ENCODE results near the gene NOTCH3.

The NOTCH3 gene

DNA sequence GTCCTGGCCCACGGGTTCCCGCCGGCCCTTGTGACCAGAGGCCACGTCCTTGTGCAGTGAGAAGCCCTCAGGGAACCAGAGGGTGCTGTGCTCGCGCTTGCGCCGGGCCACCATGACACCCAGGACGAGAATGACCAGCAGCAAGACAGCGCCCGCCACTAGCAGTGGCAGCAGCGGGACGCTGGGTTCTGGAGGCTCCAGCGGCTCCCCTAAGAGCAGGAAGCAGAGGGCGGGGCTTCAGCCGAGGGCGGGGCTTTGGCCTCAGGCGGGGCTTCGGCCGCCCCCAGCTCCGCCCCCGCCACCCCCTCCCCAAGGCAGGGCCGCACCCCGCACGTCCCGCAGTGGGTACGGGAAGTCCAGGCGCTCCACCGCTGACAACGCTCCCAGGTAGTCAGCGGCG lies 30.4 kb downstream of the NOTCH3 start:
- DNase-seq (ENCODE audit: low spot score): no peak
- TF ChIP-seq, protein P1, sequence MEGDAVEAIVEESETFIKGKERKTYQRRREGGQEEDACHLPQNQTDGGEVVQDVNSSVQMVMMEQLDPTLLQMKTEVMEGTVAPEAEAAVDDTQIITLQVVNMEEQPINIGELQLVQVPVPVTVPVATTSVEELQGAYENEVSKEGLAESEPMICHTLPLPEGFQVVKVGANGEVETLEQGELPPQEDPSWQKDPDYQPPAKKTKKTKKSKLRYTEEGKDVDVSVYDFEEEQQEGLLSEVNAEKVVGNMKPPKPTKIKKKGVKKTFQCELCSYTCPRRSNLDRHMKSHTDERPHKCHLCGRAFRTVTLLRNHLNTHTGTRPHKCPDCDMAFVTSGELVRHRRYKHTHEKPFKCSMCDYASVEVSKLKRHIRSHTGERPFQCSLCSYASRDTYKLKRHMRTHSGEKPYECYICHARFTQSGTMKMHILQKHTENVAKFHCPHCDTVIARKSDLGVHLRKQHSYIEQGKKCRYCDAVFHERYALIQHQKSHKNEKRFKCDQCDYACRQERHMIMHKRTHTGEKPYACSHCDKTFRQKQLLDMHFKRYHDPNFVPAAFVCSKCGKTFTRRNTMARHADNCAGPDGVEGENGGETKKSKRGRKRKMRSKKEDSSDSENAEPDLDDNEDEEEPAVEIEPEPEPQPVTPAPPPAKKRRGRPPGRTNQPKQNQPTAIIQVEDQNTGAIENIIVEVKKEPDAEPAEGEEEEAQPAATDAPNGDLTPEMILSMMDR (IDR thresholded peaks at IDR 0.05; ENCODE audit: extremely low read depth, missing control alignments): no peak

GRCh38 chr19:15169541-15170285 lies 31.1 kb downstream of the NOTCH3 start:
- TF ChIP-seq, protein P1 (IDR thresholded peaks at IDR 0.05; ENCODE audit: extremely low read depth, missing control alignments): no peak
- no peak for DNase-seq (ENCODE audit: low spot score)

- TF ChIP-seq, protein P1 (IDR thresholded peaks at IDR 0.05; ENCODE audit: extremely low read depth, missing control alignments): no peak
- no peak for DNase-seq (ENCODE audit: low spot score)
Measured at GRCh38 chr19:15166700-15167099, 34.1 kb downstream of the NOTCH3 start.

GRCh38 chr19:15161028-15161984 lies 39.5 kb downstream of the NOTCH3 start:
- peak; percentile 84 for DNase-seq (ENCODE audit: low spot score)
- TF ChIP-seq, protein P1 (IDR thresholded peaks at IDR 0.05; ENCODE audit: extremely low read depth, missing control alignments): peak; percentile 43

DNA sequence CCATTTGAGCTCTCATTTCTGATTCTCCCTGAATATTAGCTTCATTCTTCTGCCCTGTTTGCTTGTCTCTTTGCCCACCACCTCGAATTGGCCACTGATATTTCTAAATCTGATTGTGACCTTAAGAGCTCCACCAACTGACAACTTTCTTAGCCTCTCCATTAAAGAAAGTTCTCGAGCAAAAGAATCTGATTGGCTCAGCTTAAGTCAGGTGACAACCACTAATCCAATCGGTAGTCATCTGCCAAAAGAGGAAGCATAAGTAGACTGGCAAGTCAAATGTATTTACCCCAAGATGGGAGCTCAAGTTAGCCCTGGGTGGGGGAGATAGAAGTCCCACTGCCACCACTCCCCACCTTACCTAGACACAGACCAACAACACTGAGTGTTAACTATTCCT lies 41.5 kb downstream of the NOTCH3 start:
- TF ChIP-seq, protein P1 (IDR thresholded peaks at IDR 0.05; ENCODE audit: extremely low read depth, missing control alignments): no peak
- DNase-seq (ENCODE audit: low spot score): peak; percentile 36

DNA sequence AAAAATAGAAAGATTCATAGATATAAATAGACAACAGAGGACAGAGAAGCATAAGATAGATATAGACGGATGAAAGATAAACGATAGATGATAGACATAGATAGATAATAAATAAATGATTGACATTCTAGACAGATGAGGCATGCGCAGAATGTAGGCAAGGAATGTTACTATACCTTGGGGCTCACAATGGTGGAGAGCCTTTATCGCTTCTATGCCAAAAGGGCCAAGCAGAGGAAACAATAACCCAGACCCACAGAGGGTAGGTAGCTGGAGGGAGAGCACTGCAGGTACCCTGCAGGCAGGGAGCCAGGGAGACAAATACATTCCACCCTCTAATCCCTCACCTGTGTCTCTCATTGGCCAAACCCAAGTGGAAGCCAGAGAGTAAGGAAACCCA lies 44.4 kb downstream of the NOTCH3 start:
- TF ChIP-seq, protein P1 (IDR thresholded peaks at IDR 0.05; ENCODE audit: extremely low read depth, missing control alignments): no peak
- no peak for DNase-seq (ENCODE audit: low spot score)

DNA sequence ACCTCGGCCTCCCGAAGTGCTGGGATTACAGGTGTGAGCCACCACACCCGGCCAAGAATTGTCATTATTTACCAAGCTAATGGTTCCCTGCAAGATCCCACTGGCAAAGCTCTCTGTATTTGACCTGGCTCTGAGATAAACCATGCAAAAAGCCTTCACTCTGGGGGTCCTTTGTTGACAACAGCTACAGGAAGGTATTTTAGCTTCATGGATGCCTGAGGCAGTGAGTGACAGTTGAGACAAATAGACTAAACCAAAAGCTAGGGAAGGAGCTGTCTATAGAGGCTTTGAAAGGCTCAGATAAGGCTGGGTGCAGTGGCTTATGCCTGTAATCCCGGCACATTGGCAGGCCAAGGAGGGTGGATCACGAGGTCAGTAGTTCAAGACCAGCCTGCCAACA lies 45.5 kb downstream of the NOTCH3 start:
- no peak for DNase-seq (ENCODE audit: low spot score)

More for the DNA sequence above, 45.5 kb downstream of the NOTCH3 start:
- TF ChIP-seq, protein P1 (IDR thresholded peaks at IDR 0.05; ENCODE audit: extremely low read depth, missing control alignments): no peak

Data from GM20000 (cell line).